Activated CD4-positive, CD25-positive, alpha-beta regulatory T cell treated with anti-CD3 and anti-CD28 coated beads, Interleukin-2, amount 50 U/mL, for 16 hours (primary cell): ENCODE data around the gene BORCS5.
"Not testable (repeated sequence)": the region's sequence is repeated elsewhere in the genome, so short reads cannot be mapped to it uniquely, and the experiment has no call there.

Experiments
- DNase-seq: peaks from one replicate; pipeline ENCODE4 v3.0.0-alpha.2; 2020; ENCODE audit warnings: low read depth, low spot score

BORCS5 gene

GRCh38 chr12:12460935-12461922 is 104.4 kb downstream of the BORCS5 start:
- no peak for DNase-seq

- DNase-seq: no peak
Measured at GRCh38 chr12:12461923-12462315, 105.0 kb downstream of the BORCS5 start.

GRCh38 chr12:12465522-12465921 is 108.6 kb downstream of the BORCS5 start:
- no peak for DNase-seq

GRCh38 chr12:12466157-12466556 is 109.3 kb downstream of the BORCS5 start:
- DNase-seq: no peak

- no peak for DNase-seq
Measured at GRCh38 chr12:12467264-12467663, 110.4 kb downstream of the BORCS5 start.

- DNase-seq: no peak
Measured at GRCh38 chr12:12467688-12468261, 110.9 kb downstream of the BORCS5 start.

GRCh38 chr12:12468575-12468974 is 111.7 kb downstream of the BORCS5 start:
- no peak for DNase-seq

- no peak for DNase-seq
Measured at GRCh38 chr12:12469386-12469785, 112.5 kb downstream of the BORCS5 start.

- DNase-seq: no peak
Measured at GRCh38 chr12:12470751-12471306, 114.0 kb downstream of the BORCS5 start.

- not testable (repeated sequence) for DNase-seq
Measured at GRCh38 chr12:12471982-12472961, 115.4 kb downstream of the BORCS5 start.

- DNase-seq: no peak
Measured at GRCh38 chr12:12473223-12473622, 116.3 kb downstream of the BORCS5 start.

- no peak for DNase-seq
Measured at GRCh38 chr12:12474471-12474928, 117.6 kb downstream of the BORCS5 start.

- peak; percentile 26 for DNase-seq
Measured at GRCh38 chr12:12474931-12475795, 118.3 kb downstream of the BORCS5 start.

GRCh38 chr12:12476857-12477531 is 120.1 kb downstream of the BORCS5 start:
- DNase-seq: no peak

- DNase-seq: no peak
Measured at GRCh38 chr12:12477532-12477890, 120.6 kb downstream of the BORCS5 start.

- DNase-seq: no peak
Measured at GRCh38 chr12:12480074-12480473, 123.2 kb downstream of the BORCS5 start.

- no peak for DNase-seq
Measured at GRCh38 chr12:12481631-12482030, 124.8 kb downstream of the BORCS5 start.

GRCh38 chr12:12482150-12482761 is 125.4 kb downstream of the BORCS5 start:
- no peak for DNase-seq

GRCh38 chr12:12482959-12483358 is 126.1 kb downstream of the BORCS5 start:
- DNase-seq: no peak
